Endodermal cell (in vitro differentiated cells): ENCODE results near the gene COL28A1. TPM values are rescaled to one million over a fixed set of nuclear protein-coding genes. Genes with fewer than 3 reads are reported as not detected.

Source experiments
- DNase-seq: peaks from one replicate; pipeline ENCODE4 v3.0.0-alpha.2; 2017
- H3K27ac ChIP-seq: 2 replicates; pipeline ENCODE4 v1.5.1; 2013; ENCODE audit warnings: mild to moderate bottlenecking, low read depth, low read length, moderate library complexity
- H3K27me3 ChIP-seq: 2 replicates; pipeline ENCODE4 v1.6.1; 2013; ENCODE audit warnings: mild to moderate bottlenecking, low read length, moderate library complexity; ENCODE audit not compliant: insufficient read depth, control insufficient read depth, poor library complexity, severe bottlenecking
- H3K36me3 ChIP-seq: 2 replicates; pipeline ENCODE4 v1.7.0; 2013; ENCODE audit warnings: mild to moderate bottlenecking, low read length, moderate library complexity; ENCODE audit not compliant: control insufficient read depth, insufficient read depth
- H3K4me1 ChIP-seq: one replicate; pipeline ENCODE4 v1.7.0; 2013; ENCODE audit warnings: low read length; ENCODE audit not compliant: control insufficient read depth, insufficient read depth
- H3K4me3 ChIP-seq: 2 replicates; pipeline ENCODE4 v1.5.1; 2013; ENCODE audit warnings: mild to moderate bottlenecking, low read length, moderate library complexity
- H3K9ac ChIP-seq: 2 replicates; pipeline ENCODE4 v1.6.1; 2013; ENCODE audit warnings: mild to moderate bottlenecking, low read length, moderate library complexity; ENCODE audit not compliant: poor library complexity, severe bottlenecking; ENCODE audit errors: extremely low read depth
- H3K9me3 ChIP-seq: 2 replicates; pipeline ENCODE4 v1.6.1; 2013; ENCODE audit warnings: mild to moderate bottlenecking, low read length, moderate library complexity; ENCODE audit not compliant: control insufficient read depth
- H3K27ac Mint-ChIP-seq: 2 replicates; pipeline ENCODE4 v1.8.0; 2020; ENCODE audit warnings: mixed read lengths
- H3K27me3 Mint-ChIP-seq: 2 replicates; pipeline ENCODE4 v1.8.0; 2021; ENCODE audit warnings: mild to moderate bottlenecking, mixed read lengths; ENCODE audit not compliant: insufficient read depth
- H3K36me3 Mint-ChIP-seq: 2 replicates; pipeline ENCODE4 v1.8.0; 2020; ENCODE audit warnings: low read depth, mixed read lengths
- H3K4me1 Mint-ChIP-seq: 2 replicates; pipeline ENCODE4 v1.8.0; 2020; ENCODE audit warnings: mixed read lengths
- H3K4me3 Mint-ChIP-seq: 2 replicates; pipeline ENCODE4 v1.8.0; 2020; ENCODE audit warnings: mild to moderate bottlenecking, moderate library complexity, mixed read lengths
- H3K9me3 Mint-ChIP-seq: 2 replicates; pipeline ENCODE4 v1.8.0; 2020; ENCODE audit warnings: mild to moderate bottlenecking, mixed read lengths
- CTCF ChIP-seq: fragments of 200-600 bp; sonication (generic); conservative IDR thresholded peaks from 2 replicates; pipeline ENCODE4 v1.5.0; 2021; ENCODE audit warnings: antibody characterized with exemption, mild to moderate bottlenecking
- WGBS, 2 experiments: methylation state at CpG; one replicate each; pipeline versions ENCODE4 v1.1.5 to v1.1.7; 2013; ENCODE audit warnings: missing lambda C conversion rate in 2 of 2, mixed read lengths in 1 of 2; ENCODE audit not compliant: insufficient coverage in 1 of 2, insufficient read length in 1 of 2; 5-methylcytosine and 5-hydroxymethylcytosine counted together
- total RNA-seq, 2 donors: library from RNA; stranded (reverse); fragmentation: NEBNext Ultra II Directional in 1 of 2; extraction: Animal tissue kit (Norgen Biotek cat#: 25700) in 1 of 2; gene quantifications; 2 replicates in 1 of 2; 3 replicates in 1 of 2; pipeline ENCODE4 v1.2.1, GENCODE V29; 2021

The COL28A1 gene
- total RNA-seq, 2 donors from 2014 or later = 0.44 to 1.2 TPM

- no peak overlapping the region for H3K27ac ChIP-seq
- 100% methylated on average over 1 of the region's 1 CpG for WGBS, 2 experiments
- H3K9me3 ChIP-seq = no peaks in the 10 kb centered on the region
- H3K27me3 ChIP-seq = peaks cover 17% of the 10 kb centered on the region
- no peak for DNase-seq
- H3K9me3 Mint-ChIP-seq = no peaks in the 10 kb centered on the region
- H3K4me3 Mint-ChIP-seq = no peak overlapping the region
- no peak overlapping the region for H3K27ac Mint-ChIP-seq
- no peak overlapping the region for H3K9ac ChIP-seq
- no peak for TF ChIP-seq CTCF
- no peaks in the 10 kb centered on the region for H3K36me3 ChIP-seq
- H3K27me3 Mint-ChIP-seq = peaks cover 20% of the 10 kb centered on the region
- peaks cover 8% of the 10 kb centered on the region for H3K4me1 Mint-ChIP-seq
- H3K4me3 ChIP-seq = no peak overlapping the region
- peaks cover 3% of the 10 kb centered on the region for H3K4me1 ChIP-seq
- no peaks in the 10 kb centered on the region for H3K36me3 Mint-ChIP-seq
Measured at GRCh38 chr7:7427363-7427762, 108.3 kb downstream of the COL28A1 start.

- Mint-ChIP-seq H3K4me1 (peaks cover 8% of the 10 kb centered on the region), H3K9me3 (no peaks in the 10 kb centered on the region), H3K36me3 (no peaks in the 10 kb centered on the region), H3K27me3 (peaks cover 20% of the 10 kb centered on the region), H3K27ac (no peak overlapping the region), H3K4me3 (no peak overlapping the region)
- peaks cover 17% of the 10 kb centered on the region for H3K27me3 ChIP-seq
- H3K9me3 ChIP-seq = no peaks in the 10 kb centered on the region
- no peak for DNase-seq
- H3K36me3 ChIP-seq = no peaks in the 10 kb centered on the region
- 96 to 100% methylated on average over 1 to 2 of the region's 2 CpGs for WGBS, 2 experiments
- no peak overlapping the region for H3K27ac ChIP-seq
- H3K9ac ChIP-seq = no peak overlapping the region
- peaks cover 3% of the 10 kb centered on the region for H3K4me1 ChIP-seq
- TF ChIP-seq CTCF = no peak
- H3K4me3 ChIP-seq = no peak overlapping the region
Measured at GRCh38 chr7:7426676-7427075, 109.0 kb downstream of the COL28A1 start.

- no peak overlapping the region for H3K27ac Mint-ChIP-seq
- H3K27me3 Mint-ChIP-seq = peaks cover 20% of the 10 kb centered on the region
- H3K4me3 Mint-ChIP-seq = no peak overlapping the region
- Histone ChIP-seq H3K27me3 (peaks cover 17% of the 10 kb centered on the region), H3K9me3 (no peaks in the 10 kb centered on the region), H3K9ac (no peak overlapping the region), H3K4me3 (no peak overlapping the region), H3K4me1 (peaks cover 3% of the 10 kb centered on the region), H3K27ac (no peak overlapping the region), H3K36me3 (no peaks in the 10 kb centered on the region)
- H3K9me3 Mint-ChIP-seq = no peaks in the 10 kb centered on the region
- DNase-seq = no peak
- peaks cover 8% of the 10 kb centered on the region for H3K4me1 Mint-ChIP-seq
- no peak for TF ChIP-seq CTCF
- no peaks in the 10 kb centered on the region for H3K36me3 Mint-ChIP-seq
- 79 to 100% methylated on average over 2 to 6 of the region's 7 CpGs for WGBS, 2 experiments
Measured at GRCh38 chr7:7425321-7425720, 110.4 kb downstream of the COL28A1 start.
